Body of pancreas (tissue), 4 donors: ENCODE measurements around the gene PRKAG2. TPM values are rescaled to one million over a fixed set of nuclear protein-coding genes. Genes with fewer than 3 reads are reported as not detected.

ENCODE experiments used
- ATAC-seq: fragments of 150-250 bp; one replicate; pipeline ENCODE4 v1.9.1; 2016
- DNase-seq, 4 donors: peaks; one replicate each; pipeline ENCODE4 v3.0.0-alpha.2; 2019
- H3K27ac ChIP-seq, 4 donors: fragments of 200-600 bp; sonication (generic); 1 replicate in 3 of 4; 2 replicates in 1 of 4; pipeline versions ENCODE4 v1.5.1 to v1.6.1; 2016 to 2019; ENCODE audit warnings: mild to moderate bottlenecking in 1 of 4, mixed read lengths in 1 of 4, moderate library complexity in 1 of 4
- H3K27me3 ChIP-seq, 2 donors: fragments of 200-600 bp; sonication (generic); one replicate each; pipeline ENCODE4 v1.6.0; 2016; ENCODE audit warnings: mild to moderate bottlenecking in 1 of 2
- H3K36me3 ChIP-seq, 2 donors: fragments of 200-600 bp; sonication (generic); replicated peaks in 1 of 2; 2 replicates each; pipeline ENCODE4 v1.5.1; 2016; ENCODE audit warnings: low read depth in 2 of 2; ENCODE audit not compliant: insufficient read depth in 1 of 2
- H3K4me1 ChIP-seq: fragments of 200-600 bp; sonication (generic); one replicate; pipeline ENCODE4 v1.6.0; 2016
- H3K4me3 ChIP-seq, 2 donors: fragments of 200-600 bp; sonication (generic); 1 replicate in 1 of 2; 2 replicates in 1 of 2; pipeline ENCODE4 v1.5.1; 2016 to 2019
- H3K9me3 ChIP-seq, 3 donors: fragments of 200-600 bp; sonication (generic); 1 replicate in 2 of 3; 2 replicates in 1 of 3; pipeline ENCODE4 v1.5.1; 2016
- POLR2A ChIP-seq, 3 donors: fragments of 450-650 bp; IDR thresholded peaks; one replicate each; pipeline ENCODE4 v1.6.1; 2016; ENCODE audit warnings: antibody characterized with exemption in 3 of 3, mild to moderate bottlenecking in 2 of 3
- WGBS, 2 donors: methylation state at CpG; one replicate each; pipeline ENCODE4 v1.1.5; 2017; 5-methylcytosine and 5-hydroxymethylcytosine counted together
- intact Hi-C: fragments of 100-400 bp; cut with DNase I; formaldehyde crosslinking; loops from one replicate; pipeline ENCODE4 v1.15.1; 2023
- total RNA-seq, 2 donors: library from RNA; depleted of rRNA; stranded (reverse); fragments of >200 nt; gene quantifications; one replicate each; pipeline ENCODE4 v1.1.0, GENCODE V29; 2016
- TF ChIP-seq, protein P1 (sequence below), 7 experiments: fragments of 450-650 bp in 4 of 7; fragments of 200-600 bp in 3 of 7; sonication (generic) in 3 of 7; IDR thresholded peaks; one replicate each; pipeline ENCODE4 v1.5.1; 2016 to 2019; ENCODE audit warnings: antibody characterized with exemption in 7 of 7

Gene PRKAG2
- total RNA-seq, 2 donors from 2014 or later, result 9.9 to 24.4 TPM

DNA sequence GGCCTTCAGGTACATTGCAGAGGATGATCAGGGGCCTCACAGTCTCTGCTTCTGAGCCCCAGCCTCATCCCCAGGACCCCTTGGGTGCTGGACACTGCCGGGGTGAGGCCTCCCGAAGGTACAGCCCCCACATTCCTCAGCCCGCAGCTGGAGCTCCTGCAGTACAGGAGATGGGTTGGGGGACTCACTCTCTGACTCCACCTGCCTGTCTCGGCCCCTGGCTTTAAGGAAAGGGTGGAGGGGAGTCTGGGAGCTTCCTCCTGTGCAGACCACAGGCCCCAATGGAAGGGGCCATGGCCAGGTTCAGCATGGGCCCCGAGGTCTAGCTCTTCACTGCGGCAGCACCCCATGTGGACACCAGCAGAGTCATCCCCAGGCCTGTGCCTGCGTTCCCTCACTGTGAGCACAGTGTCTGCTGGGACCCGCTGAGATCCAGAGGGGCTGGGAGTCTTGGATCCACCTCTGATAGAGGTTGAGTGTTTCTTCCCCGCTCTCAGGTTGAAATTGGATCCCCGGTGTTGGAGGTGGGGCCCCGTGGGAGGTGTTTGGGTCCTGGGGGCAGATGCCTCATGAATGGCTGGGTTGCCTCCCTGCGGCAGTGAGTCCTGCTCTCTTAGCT, 99.9 kb downstream of the PRKAG2 start:
- intact Hi-C loops, result no loop called here
- no peak overlapping the region for H3K4me3 ChIP-seq
- no peaks in the 10 kb centered on the region for H3K36me3 ChIP-seq
- ATAC-seq (no peak), DNase-seq (no peak)
- no peaks in the 10 kb centered on the region for H3K9me3 ChIP-seq
- H3K4me1 ChIP-seq, result no peaks in the 10 kb centered on the region
- TF ChIP-seq, protein P1, sequence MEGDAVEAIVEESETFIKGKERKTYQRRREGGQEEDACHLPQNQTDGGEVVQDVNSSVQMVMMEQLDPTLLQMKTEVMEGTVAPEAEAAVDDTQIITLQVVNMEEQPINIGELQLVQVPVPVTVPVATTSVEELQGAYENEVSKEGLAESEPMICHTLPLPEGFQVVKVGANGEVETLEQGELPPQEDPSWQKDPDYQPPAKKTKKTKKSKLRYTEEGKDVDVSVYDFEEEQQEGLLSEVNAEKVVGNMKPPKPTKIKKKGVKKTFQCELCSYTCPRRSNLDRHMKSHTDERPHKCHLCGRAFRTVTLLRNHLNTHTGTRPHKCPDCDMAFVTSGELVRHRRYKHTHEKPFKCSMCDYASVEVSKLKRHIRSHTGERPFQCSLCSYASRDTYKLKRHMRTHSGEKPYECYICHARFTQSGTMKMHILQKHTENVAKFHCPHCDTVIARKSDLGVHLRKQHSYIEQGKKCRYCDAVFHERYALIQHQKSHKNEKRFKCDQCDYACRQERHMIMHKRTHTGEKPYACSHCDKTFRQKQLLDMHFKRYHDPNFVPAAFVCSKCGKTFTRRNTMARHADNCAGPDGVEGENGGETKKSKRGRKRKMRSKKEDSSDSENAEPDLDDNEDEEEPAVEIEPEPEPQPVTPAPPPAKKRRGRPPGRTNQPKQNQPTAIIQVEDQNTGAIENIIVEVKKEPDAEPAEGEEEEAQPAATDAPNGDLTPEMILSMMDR (IDR thresholded peaks at IDR 0.05), result no peak
- no peak for TF ChIP-seq POLR2A (IDR thresholded peaks at IDR 0.05)
- no peak overlapping the region for H3K27ac ChIP-seq
- 91 to 98% methylated on average over 5 to 12 of the region's 12 CpGs for WGBS, 2 donors
- no peaks in the 10 kb centered on the region for H3K27me3 ChIP-seq

- Histone ChIP-seq H3K27ac (no peak overlapping the region), H3K4me1 (no peaks in the 10 kb centered on the region), H3K27me3 (no peaks in the 10 kb centered on the region), H3K4me3 (no peak overlapping the region), H3K36me3 (no peaks in the 10 kb centered on the region), H3K9me3 (no peaks in the 10 kb centered on the region)
- DNase-seq, result no peak
- no peak for TF ChIP-seq POLR2A (IDR thresholded peaks at IDR 0.05)
- TF ChIP-seq, protein P1 (IDR thresholded peaks at IDR 0.05), result no peak
- intact Hi-C loops, result no loop called here
- WGBS, 2 donors, result 83 to 100% methylated on average over 3 to 8 of the region's 8 CpGs
- no peak for ATAC-seq
Measured at GRCh38 chr7:151776446-151776845, 100.5 kb downstream of the PRKAG2 start.

- Histone ChIP-seq H3K4me3 (no peak overlapping the region), H3K27me3 (no peaks in the 10 kb centered on the region), H3K36me3 (no peaks in the 10 kb centered on the region), H3K9me3 (no peaks in the 10 kb centered on the region), H3K4me1 (no peaks in the 10 kb centered on the region), H3K27ac (no peak overlapping the region)
- intact Hi-C loops, result no loop called here
- DNase-seq, result no peak
- ATAC-seq, result no peak
- TF ChIP-seq, protein P1 (IDR thresholded peaks at IDR 0.05), result no peak
- no peak for TF ChIP-seq POLR2A (IDR thresholded peaks at IDR 0.05)
- 86 to 91% methylated on average over 12 to 14 of the region's 14 CpGs for WGBS, 2 donors
Measured at GRCh38 chr7:151775547-151776443, 101.1 kb downstream of the PRKAG2 start.

DNA sequence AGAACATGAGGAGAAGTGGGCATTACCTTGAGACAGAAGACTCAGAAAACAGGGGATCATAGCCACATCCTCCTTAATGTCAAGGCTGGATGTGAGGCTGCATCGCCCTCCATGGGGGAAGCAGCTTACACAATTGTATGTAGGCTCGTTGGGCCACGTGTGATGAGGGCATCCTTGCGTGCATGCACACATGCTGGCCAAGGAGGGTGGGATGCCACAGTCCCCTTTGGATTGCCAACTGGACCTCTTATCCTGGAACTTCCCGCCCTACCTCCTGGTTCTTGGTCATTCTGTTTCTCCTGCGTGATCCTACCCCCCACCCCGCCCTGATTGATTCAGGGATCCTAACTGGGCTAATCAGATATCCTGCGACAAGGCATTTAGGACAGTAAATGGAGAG, 102.0 kb downstream of the PRKAG2 start:
- Histone ChIP-seq H3K4me3 (no peak overlapping the region), H3K9me3 (no peaks in the 10 kb centered on the region), H3K36me3 (no peaks in the 10 kb centered on the region), H3K27ac (no peak overlapping the region), H3K4me1 (no peaks in the 10 kb centered on the region), H3K27me3 (no peaks in the 10 kb centered on the region)
- WGBS, 2 donors, result 91 to 93% methylated on average over 8 of the region's 8 CpGs
- intact Hi-C loops, result no loop called here
- no peak for TF ChIP-seq POLR2A (IDR thresholded peaks at IDR 0.05)
- TF ChIP-seq, protein P1 (IDR thresholded peaks at IDR 0.05), result no peak
- no peak for DNase-seq
- ATAC-seq, result no peak
